HG02852 (cell line): Measurements from ENCODE around the gene FRAS1.
"Not testable (repeated sequence)": the region's sequence is repeated elsewhere in the genome, so short reads cannot be mapped to it uniquely, and the experiment has no call there.

Experiments used
- ATAC-seq: cut with Tn5 transposase; IDR thresholded peaks from one replicate; pipeline ENCODE4 v1.9.1; 2021; ENCODE audit warnings: mild to moderate bottlenecking, moderate library complexity; ENCODE audit not compliant: unreplicated experiment

The FRAS1 gene

DNA sequence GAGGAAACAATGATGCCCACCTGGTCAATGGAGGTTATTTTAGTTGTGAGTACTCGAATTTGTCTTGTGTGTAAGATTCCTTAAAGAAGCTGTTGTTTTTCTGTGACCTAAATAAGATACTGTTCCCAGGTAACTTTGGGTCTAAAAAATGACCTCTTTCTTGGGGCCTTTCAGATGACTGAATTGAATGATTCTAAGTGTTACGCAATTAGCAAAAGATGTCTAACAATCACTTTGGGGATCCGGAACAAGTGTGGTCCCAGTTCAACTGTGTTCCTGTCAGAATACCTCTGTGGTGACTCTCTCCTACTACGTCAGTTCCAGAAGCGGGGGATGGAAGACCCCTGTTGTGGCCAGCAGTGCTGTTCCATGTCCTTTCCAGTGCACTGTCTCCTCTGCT, 99.4 kb downstream of the FRAS1 start:
- no peak for ATAC-seq

DNA sequence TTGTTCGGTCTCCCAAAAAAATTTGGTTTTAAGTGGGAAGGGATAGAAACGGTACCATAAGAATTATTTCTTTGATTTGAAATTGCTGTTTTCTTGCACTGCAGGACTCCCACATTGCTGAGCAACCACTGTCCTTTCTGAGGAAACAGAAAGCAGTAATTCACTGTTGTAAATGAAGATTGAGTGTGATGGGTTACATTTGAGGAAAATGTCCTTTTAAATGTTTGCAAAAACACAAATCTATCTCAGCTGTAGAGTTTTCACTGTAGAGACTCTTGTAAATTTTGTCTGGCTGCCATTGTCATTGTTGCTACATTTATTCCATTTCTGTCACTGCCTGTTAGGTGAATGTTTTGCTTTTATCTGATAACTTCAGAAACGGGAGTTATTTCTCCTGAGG, 105.2 kb downstream of the FRAS1 start:
- ATAC-seq = no peak

DNA sequence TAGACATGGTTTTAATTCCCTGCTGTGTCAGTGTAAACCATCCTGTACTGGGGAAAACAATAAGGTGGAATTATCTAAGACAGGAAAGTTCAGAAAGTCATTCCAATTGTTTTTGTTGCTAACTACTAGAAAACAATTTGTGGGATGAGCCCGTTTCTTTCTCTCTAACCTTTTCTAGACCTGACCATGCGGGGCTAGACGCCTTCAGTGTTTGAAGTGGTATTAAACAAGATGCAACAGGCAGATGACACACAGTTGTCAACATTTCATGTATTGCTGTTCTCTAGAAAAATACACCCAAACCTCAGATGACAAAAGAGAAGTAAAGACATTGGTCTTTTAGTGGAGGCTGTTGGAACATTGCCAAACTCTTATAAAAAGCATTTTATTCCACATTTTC, 105.7 kb downstream of the FRAS1 start:
- ATAC-seq = no peak

DNA sequence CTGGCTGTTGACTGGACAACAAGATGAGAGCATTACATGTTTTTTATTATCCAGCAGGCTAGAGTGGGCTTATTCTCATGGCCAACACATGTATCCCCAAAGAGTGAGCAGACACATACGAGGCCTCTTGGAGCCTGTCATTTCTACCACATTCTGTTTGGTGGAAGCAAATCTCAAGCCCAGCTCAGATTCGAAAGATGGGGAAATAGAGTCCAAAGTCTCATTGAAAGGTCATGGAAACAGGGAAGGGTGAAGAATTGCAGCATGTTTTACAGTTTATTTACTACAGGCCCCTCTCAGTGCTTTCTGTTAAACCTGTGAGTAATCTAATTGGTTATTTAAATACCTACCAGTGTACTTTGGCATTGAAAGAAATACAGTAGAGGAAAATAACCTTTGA, 108.6 kb downstream of the FRAS1 start:
- no peak for ATAC-seq

GRCh38 chr4:78166622-78167021, 109.5 kb downstream of the FRAS1 start:
- ATAC-seq = no peak

GRCh38 chr4:78167510-78167909, 110.4 kb downstream of the FRAS1 start:
- ATAC-seq = no peak

DNA sequence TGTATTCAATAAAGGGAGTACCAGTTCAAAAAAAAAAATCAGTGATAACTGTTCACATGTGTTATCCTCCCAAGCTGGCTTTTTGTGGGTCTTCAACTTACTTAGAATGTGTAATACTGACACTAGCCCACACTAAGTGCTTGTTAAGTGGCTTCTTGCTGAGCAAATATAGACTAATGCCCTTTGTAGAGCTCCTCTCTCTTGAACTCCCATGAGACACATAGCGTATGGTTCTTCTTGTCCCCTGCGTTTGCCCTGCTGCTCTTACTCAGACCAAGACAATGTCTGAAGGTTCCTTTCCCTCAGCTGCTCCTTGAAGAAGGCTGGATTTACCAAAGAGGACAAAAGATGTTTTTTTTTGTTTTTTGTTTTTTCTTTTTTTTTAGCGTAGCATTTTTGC, 110.9 kb downstream of the FRAS1 start:
- no peak for ATAC-seq

DNA sequence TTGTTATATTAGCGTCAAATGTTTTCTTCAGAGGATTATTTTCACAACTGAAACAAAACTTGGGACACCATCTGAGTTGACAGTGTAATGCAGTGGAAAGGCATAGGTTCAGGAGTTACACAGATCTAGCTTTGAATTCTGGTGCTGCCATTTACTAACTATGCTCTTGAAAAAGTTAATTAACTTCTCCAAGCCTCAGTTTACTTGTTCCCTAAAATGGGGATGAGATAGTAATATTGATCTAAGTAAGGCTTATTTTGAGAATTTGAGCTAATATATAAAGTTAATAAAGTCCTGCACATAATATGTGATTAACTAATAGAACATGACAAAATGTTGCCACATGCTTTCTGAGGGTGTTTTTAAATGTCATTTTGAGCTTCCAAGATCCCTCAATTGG, 112.6 kb downstream of the FRAS1 start:
- no peak for ATAC-seq

DNA sequence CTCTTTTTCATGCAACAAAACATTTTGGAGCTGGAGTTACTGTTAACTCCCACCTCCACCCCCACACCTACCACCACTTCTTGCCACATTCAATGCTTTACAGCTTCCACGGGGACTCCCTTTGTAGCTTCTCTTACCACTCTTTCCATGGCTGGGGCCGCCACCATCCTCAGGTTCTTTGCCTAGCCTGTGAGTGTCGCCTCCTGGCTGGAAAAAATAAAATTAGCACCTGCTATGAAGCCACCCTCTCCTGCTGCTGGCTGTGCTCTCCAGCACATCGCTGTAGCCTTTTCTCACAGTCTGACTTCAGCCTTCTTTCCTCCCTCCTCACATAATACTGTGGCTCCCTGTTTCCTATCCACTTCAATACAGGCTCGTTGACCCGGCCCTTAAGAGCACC, 114.4 kb downstream of the FRAS1 start:
- ATAC-seq = no peak

DNA sequence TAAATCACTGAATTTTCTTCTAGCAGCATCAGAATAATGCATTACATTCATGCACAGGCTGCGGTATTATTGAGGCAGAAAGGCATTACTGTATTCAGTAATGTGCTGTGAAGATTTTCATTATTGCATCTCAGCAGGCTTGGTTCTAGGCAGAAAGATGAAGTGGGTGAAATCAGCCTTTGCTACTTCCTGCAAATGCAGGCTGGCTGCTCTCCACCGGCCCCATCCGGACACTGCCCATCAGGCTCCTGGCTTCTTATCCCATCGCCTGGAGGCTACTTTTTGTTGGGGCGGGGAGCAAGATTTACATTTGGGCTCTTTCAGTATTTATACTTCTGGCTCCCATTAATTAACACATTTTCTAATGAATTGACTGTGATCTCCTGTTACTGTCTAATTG, 117.8 kb downstream of the FRAS1 start:
- ATAC-seq = no peak

DNA sequence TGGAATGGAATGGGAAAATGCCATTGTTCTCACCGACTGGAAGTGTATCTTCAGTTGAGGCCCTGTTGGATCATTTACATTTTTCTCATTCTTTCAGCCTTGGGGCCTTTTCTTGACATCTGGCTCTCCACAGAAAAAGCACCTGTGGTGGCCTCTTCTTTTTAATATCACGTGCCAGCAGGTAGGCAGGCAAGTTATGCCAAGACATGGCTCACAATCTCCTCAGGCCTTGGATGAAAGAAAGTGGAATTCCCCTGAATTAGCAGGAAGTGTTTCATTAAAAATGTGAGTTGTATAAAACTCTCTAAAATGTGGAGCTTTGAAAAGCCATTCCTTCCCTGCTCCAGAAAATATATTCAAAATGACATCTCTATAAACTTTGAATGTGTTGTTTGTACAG, 122.1 kb downstream of the FRAS1 start:
- ATAC-seq = no peak

DNA sequence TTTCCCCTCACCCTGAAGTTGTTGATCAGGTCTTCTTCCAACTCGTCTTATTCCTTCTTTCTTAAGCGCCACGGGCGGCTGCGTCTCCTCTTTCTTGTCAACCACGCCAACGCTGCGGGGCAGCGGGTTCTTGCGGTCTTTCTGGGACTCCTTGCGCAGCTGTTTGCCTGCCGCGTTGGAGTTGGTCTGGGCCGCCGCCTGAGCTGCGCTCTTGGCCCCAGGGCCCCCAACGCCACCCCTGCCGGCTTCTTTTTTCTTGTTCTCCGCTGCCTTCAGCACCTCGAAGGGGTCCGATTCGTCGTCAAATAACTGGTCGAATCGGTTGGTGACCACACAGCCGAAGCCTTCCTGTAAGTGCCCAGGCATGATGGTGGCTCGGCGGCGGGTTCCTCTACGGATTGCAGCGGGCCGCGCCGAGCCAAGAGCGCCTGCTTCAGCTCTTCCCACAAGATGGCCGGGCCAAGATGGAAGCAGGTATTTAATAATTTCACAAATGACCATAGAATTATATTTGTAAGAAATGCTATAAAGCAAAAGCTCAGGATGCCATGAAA, 124.6 kb downstream of the FRAS1 start:
- ATAC-seq = not testable (repeated sequence)

DNA sequence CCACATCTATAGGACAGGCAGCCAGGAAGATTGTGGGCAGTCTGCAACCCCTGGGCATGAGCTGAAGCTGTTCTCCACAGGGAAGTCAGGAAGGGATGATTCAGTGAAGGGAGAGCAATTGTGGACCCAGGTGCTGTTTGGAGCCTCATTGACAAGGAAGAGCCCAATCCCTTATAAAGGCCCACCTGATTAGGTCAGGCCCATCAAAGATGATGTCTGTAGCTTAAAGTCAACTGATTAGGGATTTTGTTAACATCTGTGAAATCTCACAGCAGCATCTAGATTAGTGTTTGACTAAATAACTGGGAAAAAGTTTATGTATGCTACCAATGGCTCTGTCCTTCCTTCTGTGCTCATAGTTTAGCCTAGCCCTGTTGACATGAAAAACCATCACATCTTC, 127.5 kb downstream of the FRAS1 start:
- ATAC-seq = no peak

DNA sequence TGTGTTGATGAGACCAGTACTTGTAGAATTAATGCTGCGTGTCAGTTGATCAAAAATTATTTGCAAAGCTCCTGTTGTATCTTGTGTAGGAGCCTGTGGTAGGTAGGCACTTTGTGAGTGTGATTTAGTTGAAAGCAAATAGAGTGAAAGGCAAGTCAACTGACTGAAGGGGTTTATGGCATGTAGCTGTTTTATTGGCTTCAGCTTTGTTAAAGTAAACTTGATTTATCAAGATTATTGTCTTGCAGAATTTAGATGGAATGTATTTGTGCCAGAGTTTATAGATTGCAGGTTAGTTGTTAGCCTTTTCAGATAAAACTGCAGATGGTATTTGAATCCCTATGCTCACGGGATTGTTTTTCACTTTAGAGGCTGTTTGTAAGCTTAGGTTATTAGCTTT, 128.0 kb downstream of the FRAS1 start:
- ATAC-seq = no peak

DNA sequence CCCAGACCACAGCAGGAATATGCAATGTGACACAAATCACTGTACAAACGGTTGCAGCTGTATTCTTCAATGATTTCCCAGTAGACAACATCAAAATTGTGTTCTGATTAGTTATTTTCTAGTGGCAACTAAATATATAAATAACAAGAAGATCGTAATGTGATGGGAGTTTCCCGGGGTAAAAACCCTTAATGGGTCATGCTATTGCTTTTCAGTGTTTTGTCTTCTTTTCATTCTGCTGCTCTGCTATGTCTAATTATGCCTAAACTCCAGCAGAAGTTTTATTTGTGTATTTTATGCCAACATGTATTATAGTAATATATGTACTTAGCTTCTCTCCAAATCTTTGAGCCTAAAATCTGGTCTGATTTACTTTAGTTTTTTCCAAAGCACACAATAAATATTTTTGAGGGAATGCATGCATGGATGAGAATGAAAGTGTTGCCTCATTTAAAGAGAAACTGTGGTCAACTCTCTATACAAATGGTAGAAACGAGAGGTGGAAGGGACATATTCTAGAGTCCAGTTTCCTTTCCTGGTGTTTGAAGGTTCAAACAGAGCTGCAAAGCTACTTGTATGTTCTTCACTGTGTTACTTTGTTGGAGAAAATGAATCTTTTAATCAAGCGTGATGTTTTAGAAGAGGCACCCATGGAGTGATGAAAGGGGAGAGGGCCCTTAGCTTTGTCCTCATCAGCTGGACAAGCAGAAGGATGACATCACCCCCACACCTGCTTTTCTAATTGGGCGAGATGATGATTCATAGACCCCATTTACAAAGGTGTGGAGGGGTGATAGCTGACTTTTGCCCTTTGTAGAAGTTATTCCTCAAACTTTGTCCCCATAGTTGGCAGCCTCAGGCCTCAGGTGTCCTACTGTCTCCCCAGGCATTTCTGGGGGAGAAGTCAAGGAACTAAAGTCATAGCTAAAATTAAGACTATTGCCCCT, 129.7 kb downstream of the FRAS1 start:
- no peak for ATAC-seq

DNA sequence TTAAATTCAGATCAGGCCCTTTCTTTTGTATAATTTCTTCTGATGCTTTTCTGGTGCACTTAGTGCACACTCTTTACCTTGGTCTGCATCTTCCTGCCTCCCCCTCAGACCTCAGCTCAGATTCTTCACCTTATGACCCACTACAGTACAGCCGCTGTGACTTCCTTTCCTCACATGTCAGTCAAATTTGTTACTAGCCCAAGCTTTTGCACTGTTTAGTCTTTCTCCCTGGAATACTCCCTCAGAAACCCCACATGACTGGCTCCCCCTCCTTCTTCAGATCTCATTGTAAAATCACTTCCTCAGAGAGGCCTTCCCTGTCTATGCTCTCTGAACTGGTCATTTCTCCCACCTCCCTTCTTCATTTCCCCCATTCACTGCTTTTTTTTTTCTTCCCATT, 132.9 kb downstream of the FRAS1 start:
- ATAC-seq = no peak

GRCh38 chr4:78190595-78190994, 133.5 kb downstream of the FRAS1 start:
- no peak for ATAC-seq

DNA sequence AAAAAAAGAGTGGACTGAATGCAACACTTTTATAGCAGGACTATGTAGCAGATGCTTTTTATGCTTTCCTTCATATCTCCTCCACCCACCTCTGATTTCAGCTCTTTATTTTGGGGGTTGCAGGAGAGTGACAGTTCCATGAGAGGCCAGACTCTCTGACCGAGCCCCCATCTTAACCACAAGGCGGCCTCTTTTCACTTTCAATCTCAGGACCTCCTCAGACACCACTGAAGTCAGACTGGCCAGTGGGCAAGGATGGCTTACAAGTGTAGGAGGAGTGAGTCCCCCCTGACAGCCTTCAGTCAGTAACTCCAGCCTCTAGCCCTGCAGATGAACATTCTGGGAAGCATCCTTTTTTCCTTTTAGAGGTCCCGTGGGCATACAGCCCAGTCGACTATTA, 140.8 kb downstream of the FRAS1 start:
- no peak for ATAC-seq

GRCh38 chr4:78199984-78200383, 142.9 kb downstream of the FRAS1 start:
- no peak for ATAC-seq

DNA sequence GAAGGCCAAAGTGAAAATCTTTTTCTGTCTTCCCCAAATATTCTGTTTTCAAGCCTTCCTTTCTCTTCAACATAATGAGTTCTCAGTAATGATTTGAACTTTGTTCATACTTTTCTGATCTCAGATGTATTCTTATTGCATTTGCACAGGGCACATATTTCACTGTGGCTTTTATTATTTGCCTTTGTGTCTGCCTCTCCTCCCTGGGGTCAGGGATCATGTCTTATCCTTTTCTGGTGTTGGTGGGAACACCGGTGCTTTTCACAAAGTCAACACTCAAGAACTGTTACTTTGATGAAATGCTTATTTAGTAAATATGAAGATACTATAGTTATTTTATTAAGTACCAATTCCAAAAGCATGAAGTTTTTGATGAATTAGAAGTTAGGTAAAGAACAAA, 143.8 kb downstream of the FRAS1 start:
- no peak for ATAC-seq

DNA sequence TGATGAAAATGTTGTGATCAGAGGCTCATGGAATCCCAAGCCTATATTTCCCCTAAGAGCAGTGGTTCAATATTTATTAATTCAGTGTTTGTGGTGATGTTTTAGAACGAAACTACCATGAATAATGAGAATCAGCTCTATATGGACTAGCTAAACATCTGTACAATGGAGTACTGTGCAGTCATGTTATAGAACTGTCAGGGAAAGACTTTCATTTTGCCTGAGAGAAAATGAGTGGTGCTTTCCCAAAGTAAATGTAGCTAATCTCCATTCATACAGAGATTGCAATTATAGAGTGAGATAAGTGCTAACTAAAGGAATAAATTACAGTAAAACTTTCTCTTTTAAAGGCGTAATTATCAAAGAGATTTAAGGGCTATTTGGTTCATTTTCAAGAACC, 147.1 kb downstream of the FRAS1 start:
- ATAC-seq = no peak

- no peak for ATAC-seq
Observed at GRCh38 chr4:78205591-78205990, 148.5 kb downstream of the FRAS1 start.

DNA sequence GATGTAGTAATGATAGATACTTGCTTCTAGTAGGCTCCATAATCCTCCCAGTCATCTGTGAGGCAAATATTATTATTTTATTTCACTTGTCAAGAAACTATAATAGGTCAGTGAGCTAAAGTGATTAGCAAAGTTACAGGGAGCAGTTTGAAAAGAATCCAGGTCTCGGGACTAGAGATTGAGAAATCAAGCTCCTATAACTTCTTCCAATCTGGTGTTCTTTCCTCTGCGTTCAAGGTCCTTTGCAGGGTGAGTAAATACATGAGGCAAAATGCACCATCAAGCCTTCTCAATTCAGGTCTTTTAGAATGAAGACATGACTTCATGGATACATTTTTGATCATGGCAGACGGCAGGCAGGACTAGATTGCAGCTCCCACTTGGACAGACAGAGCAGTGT, 150.4 kb downstream of the FRAS1 start:
- no peak for ATAC-seq
